Left colon (tissue), 2 donors: ENCODE measurements around the gene PHF14. TPM values are rescaled to one million over a fixed set of nuclear protein-coding genes. Genes with fewer than 3 reads are reported as not detected.
A peak's percentile ranks its signal among the peaks of the same experiment; 100 is the strongest.
"Not testable (repeated sequence)": the region's sequence is repeated elsewhere in the genome, so short reads cannot be mapped to it uniquely, and the experiment has no call there.

ENCODE experiments used
- ATAC-seq: fragments of 200-7000 bp; cut with Tn5 transposase; one replicate; pipeline ENCODE4 v1.9.1; 2020; ENCODE audit warnings: mild to moderate bottlenecking, moderate library complexity
- DNase-seq, 2 donors: peaks; one replicate each; pipeline ENCODE4 v3.0.0-alpha.2; 2020
- intact Hi-C, 2 donors: fragments of 100-400 bp; cut with DNase I in 1 of 2; cut with micrococcal nuclease in 1 of 2; formaldehyde crosslinking; loops; one replicate each; pipeline versions ENCODE4 v1.11.2 to v1.14.0; 2022; cut with DNase I, micrococcal nuclease
- long read RNA-seq: library from polyadenylated mRNA; unstranded; transcript quantifications from one replicate; pipeline ENCODE4 v2.0.0, GENCODE V29; 2021
- total RNA-seq, 2 donors: library from RNA; stranded (reverse); fragmentation: NEBNext Ultra II Directional; extraction: Animal tissue kit (Norgen Biotek cat#: 25700); gene quantifications; one replicate each; pipeline ENCODE4 v1.2.1, GENCODE V29; 2021
- donor health status: DM: no; HTN: no; CAD: no.
- donor health status: DM: yes; HTN: yes; CAD: no.

The PHF14 gene
- 10 to 100 TPM; 26.4 to 30.9 TPM for total RNA-seq
- long read RNA-seq, partial matches to known transcripts: 6 of 9 reads
- long read RNA-seq, other reads (novel, unspliced or antisense): 0 of 9 reads

GRCh38 chr7:10973061-10973941, at the start of gene PHF14:
Gene PHF14 (plus strand): TSS chr7:10973872. CDS start chr7:10974324, 452 bp downstream.
- peak; percentile 95 for ATAC-seq
- intact Hi-C loops: no loop called here

GRCh38 chr7:10924370-10924769, 49.3 kb upstream of the PHF14 start:
- no peak for DNase-seq
- ATAC-seq: no peak
- intact Hi-C loops: no loop called here

More at GRCh38 chr7:10973061-10973941, at the start of gene PHF14:
- peak; percentile 97 to 98 for DNase-seq

- peak; percentile 91 for ATAC-seq
- DNase-seq, intact Hi-C loops: not testable (repeated sequence)
These were observed 45.5 kb upstream of the PHF14 start for GRCh38 chr7:10928203-10928602.

GRCh38 chr7:10930551-10930950, 43.1 kb upstream of the PHF14 start:
- intact Hi-C loops: no loop called here
- no peak for ATAC-seq
- no peak for DNase-seq

DNA sequence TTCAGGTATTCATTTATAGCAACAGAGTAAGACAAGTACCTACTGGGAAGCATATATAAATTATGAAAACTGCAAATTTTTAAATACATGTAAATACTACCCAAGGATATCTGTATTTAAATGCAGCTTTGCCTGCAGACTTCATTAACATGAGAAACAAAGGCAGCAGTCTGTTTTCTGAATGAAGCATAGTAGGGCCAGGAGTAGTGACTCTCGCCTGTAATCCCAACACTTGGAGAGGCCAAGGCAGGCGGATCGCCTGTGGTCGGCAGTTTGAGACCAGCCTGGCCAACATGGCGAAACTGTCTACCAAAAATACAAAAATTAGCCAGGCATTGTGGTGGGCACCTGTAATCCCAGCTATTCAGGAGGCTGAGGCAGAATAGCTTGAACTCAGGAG, 42.5 kb upstream of the PHF14 start:
- intact Hi-C loops: no loop called here
- no peak for DNase-seq

DNA sequence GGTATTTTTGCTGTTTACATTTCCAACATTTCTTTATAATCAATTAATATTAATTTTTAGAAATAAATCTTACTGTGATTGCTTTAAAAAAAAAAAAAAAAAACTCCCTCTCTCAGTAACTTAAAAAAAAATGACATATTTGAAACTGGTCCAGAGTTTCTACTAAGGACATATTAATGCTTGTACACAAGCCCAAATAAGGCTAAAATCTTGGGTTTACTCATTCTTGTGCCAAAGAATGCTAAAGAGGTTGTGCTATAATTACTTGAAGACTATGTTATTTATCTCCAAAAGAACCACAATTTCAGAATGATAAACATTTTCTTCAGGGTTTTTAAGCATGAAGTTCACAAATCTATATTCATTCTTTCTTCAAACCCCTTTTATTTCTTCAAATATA, 39.4 kb upstream of the PHF14 start:
- intact Hi-C loops: no loop called here
- ATAC-seq: no peak
- no peak for DNase-seq

More for the DNA sequence above, 42.5 kb upstream of the PHF14 start:
- no peak for ATAC-seq

DNA sequence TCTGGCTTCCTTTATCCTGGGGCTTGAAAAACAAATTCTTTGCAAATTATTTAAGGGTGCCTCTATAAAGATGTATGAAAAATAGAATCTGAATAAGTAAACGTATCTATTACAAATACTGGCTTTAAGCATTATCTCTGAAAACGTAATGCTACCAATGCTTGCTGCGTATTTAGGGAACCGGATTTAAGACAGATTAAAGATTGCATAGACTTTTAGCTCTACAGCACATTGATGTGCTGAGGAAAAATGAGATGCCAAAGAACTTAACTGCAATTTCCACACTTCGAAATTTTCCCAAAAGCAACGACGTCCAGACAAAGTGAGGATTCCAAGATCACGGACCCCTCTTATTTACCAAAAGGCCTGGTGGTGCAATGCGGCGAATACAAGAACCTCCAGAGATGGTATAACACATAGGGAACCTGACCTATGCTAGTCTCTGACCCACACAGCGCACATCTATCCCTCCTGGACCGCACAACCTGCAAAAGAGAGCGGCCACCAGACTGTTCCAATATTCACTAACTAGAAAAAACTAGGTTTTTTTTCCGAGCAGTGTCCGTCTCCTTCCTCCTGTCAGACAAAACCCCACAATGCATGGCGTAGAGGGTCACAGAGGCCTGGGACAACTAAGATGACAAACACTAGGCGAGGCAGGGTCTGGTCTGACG, 34.3 kb upstream of the PHF14 start:
- DNase-seq: no peak
- intact Hi-C loops: no loop called here
- ATAC-seq: peak; percentile 55

DNA sequence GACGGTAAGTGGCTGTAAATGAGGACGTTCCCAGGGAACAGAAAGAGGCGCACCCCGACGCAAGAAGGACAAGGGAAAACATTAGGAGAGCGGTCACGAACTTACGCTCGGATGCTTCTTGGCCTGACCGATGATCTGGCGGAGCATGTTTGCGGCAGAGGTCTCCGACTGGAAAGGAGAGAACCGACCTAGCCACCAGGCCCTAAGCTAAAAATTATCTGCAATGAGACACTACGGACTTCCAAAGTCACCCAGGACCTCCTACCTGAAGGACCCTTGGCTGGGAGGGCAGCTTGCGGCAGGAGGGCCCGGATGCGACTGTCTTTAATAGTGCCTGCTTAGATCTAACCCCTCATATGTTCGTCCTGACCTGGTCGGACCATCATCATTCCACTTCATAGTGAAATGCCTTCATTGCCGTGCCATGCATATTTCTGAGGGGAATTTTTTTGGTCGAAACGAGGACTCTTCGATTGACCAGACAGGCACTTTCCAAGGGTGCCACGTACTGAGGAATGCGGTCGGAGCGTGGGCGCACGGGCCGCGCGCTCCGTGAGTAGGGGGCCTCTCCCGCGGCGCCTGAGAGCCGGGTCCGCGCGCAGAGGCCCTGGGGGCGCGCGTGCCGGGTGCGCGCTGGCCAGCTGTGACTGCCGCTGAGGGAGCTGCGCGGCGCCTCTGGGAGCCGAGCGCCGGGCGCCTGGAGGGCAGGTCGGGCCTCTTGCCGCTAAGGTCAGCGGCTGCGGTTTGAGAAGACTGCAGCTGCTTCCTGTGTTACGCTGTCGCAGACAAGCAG, 33.6 kb upstream of the PHF14 start:
- intact Hi-C loops: no loop called here
- peak; percentile 95 for ATAC-seq
- peak; percentile 88 to 94 for DNase-seq

GRCh38 chr7:10940704-10941355, 32.8 kb upstream of the PHF14 start:
- peak; percentile 48 for ATAC-seq
- intact Hi-C loops: no loop called here
- peak in 1 of 2 donors; percentile 35 for DNase-seq

DNA sequence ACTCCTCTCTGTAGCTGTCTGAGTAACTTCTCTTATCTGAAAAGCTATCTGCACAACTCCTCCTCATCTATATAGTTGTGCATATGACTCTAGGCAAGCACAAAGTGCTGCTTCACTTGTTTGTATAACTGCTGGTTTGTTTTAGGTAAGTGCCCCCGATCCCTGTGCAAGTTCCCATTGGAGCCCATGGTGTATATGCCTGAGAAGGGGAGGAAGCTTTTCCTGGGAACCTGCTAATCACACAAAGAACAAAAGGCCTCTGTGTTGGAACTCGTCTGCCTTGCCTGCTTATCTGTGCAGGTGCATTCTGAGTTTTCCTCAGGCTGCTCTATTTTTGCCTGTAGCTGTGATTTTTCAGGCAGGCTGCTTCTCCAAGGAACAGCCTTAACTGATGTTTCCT, 23.2 kb upstream of the PHF14 start:
- DNase-seq: no peak
- ATAC-seq: peak; percentile 39
- intact Hi-C loops: no loop called here

- ATAC-seq, DNase-seq, intact Hi-C loops: not testable (repeated sequence)
These were observed 22.6 kb upstream of the PHF14 start for GRCh38 chr7:10950974-10951578.

DNA sequence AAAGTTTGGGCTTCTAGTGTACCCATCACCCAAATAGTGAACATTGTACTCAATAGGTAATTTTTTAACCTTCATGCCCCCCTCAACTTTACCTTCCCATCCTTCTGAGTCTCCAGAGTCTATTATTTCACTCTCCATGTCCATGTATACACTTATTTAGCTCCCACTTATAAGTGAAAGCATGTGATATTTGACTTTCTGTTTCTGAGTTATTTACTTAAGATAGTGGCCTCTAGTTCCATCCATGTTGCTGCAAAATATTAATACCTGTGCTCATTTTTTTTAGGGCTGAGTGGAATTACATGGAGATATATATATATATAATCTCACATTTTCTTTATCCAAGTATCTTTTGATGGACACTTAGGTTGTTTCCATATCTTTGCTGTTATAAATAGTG, 21.1 kb upstream of the PHF14 start:
- intact Hi-C loops: no loop called here
- DNase-seq: no peak
- ATAC-seq: no peak

DNA sequence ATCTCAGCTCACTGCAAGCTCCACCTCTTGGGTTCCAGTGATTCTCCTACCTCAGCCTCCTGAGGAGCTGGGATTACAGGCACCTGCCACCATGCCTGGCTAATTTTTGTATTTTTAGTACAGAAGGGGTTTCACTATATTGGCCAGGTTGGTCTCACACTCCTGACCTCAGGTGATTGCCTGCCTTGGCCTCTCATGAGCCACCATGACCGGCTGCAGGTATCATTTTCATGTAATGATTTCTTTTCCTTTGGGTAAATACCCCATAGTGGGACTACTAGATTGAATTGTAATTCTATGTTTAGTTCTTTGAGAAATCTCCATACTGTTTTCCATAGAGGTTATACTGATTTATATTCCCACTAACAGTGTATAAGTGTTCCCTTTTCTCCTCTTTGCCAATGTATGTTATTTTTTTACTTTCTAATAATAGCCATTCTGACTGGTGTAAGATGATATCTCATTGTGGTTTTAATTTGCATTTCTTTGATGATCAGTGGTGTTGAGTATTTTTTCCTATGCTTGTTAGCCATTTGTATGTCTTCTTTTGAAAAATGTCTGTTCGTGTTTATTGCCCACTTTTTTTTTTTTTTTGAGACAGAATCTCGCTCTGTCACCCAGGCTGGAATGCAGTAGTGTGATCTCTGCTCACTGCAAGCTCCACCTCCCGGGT, 20.5 kb upstream of the PHF14 start:
- DNase-seq, intact Hi-C loops, ATAC-seq: not testable (repeated sequence)

DNA sequence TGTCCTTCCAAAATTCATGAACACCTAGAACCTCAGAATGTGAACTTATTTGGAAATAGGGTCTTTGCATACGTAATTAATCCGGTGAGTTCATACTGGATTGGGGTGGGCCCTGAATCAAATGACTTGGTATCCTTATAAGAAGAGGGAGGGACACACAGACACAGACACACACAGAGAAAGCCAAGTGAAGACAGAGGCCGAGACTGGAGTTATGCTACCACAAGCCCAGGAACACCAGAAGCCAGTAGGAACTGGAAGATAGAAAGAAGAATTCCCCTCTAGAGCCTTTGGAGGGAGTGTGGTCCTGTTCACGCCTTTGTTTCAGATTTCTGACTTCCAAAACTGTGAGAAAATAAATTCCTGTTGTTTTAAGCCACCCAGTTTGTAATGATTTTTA, 17.1 kb upstream of the PHF14 start:
- ATAC-seq: no peak
- intact Hi-C loops: no loop called here
- no peak for DNase-seq

- DNase-seq, intact Hi-C loops, ATAC-seq: not testable (repeated sequence)
These were observed 13.4 kb upstream of the PHF14 start for GRCh38 chr7:10960242-10960641.

- ATAC-seq, intact Hi-C loops, DNase-seq: not testable (repeated sequence)
These were observed 8.7 kb upstream of the PHF14 start for GRCh38 chr7:10965016-10965415.

- ATAC-seq (no peak), DNase-seq (no peak)
- intact Hi-C loops: no loop called here
These were observed 1.5 kb upstream of the PHF14 start for GRCh38 chr7:10972174-10972573.
